HL-60 (cell line): Measurements from ENCODE around the gene STARD10.

Experiments
- DNase-seq, 2 experiments: peaks; one replicate each; pipeline ENCODE4 v3.0.0-alpha.2; 2010 to 2020; ENCODE audit warnings: low read depth in 1 of 2, low spot score in 1 of 2
- H3K27ac ChIP-seq: fragments of 250-450 bp; sonication (Bioruptor Pico); replicated peaks from 2 replicates; pipeline ENCODE4 v1.5.1; 2020; ENCODE audit warnings: mild to moderate bottlenecking, moderate library complexity
- H3K27me3 ChIP-seq: fragments of 250-450 bp; sonication (Bioruptor Pico); 2 replicates; pipeline ENCODE4 v1.5.1; 2021; ENCODE audit warnings: mild to moderate bottlenecking, moderate library complexity; ENCODE audit not compliant: insufficient read depth, poor library complexity, severe bottlenecking
- H3K4me3 ChIP-seq: replicated peaks from 2 replicates; pipeline ENCODE4 v1.5.1; 2011; ENCODE audit warnings: mild to moderate bottlenecking, control low read depth, low read length; ENCODE audit not compliant: insufficient read depth
- GABPA ChIP-seq: IDR thresholded peaks from 2 replicates; pipeline ENCODE4 v1.6.1; 2012; ENCODE audit warnings: low read depth
- POLR2AphosphoS5 ChIP-seq: IDR thresholded peaks from 2 replicates; pipeline ENCODE4 v1.6.1; 2012; ENCODE audit warnings: low read depth
- SPI1 ChIP-seq: IDR thresholded peaks from 2 replicates; pipeline ENCODE4 v1.6.1; 2012; ENCODE audit warnings: low read depth, mild to moderate bottlenecking, borderline replicate concordance
- TF ChIP-seq, protein P1 (sequence below): IDR thresholded peaks from 2 replicates; pipeline ENCODE4 v1.6.1; 2012; ENCODE audit warnings: low read depth; ENCODE audit not compliant: insufficient replicate concordance
- TF ChIP-seq, protein P2 (sequence below): IDR thresholded peaks from one replicate; pipeline ENCODE4 v1.5.1; 2011; ENCODE audit warnings: low read length, control low read depth, inconsistent platforms; ENCODE audit not compliant: insufficient read depth

Gene STARD10

DNA sequence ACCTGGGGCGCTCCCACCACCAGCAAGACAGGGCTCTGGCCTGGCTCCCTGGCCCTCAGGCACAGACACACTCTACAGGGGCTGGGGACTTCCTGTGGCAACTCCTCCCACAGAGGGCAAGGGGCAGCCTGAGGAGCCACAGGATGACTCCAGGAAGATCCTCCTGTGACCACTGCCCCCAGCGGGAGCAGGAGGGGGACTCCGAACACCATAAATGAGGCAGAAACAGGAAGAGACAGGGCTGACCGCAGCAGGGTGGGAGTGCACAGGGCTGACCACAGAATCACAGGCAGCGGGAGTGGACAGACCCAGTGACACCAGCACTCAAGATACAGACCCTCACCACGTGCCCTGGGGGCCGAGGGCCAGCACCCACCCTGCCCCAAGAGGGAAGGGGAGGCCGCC lies 52.4 kb downstream of the STARD10 start:
- DNase-seq = peak; percentile 69 to 75
- Histone ChIP-seq H3K4me3 (no peak overlapping the region), H3K27ac (peak overlapping the region; percentile 59)

DNA sequence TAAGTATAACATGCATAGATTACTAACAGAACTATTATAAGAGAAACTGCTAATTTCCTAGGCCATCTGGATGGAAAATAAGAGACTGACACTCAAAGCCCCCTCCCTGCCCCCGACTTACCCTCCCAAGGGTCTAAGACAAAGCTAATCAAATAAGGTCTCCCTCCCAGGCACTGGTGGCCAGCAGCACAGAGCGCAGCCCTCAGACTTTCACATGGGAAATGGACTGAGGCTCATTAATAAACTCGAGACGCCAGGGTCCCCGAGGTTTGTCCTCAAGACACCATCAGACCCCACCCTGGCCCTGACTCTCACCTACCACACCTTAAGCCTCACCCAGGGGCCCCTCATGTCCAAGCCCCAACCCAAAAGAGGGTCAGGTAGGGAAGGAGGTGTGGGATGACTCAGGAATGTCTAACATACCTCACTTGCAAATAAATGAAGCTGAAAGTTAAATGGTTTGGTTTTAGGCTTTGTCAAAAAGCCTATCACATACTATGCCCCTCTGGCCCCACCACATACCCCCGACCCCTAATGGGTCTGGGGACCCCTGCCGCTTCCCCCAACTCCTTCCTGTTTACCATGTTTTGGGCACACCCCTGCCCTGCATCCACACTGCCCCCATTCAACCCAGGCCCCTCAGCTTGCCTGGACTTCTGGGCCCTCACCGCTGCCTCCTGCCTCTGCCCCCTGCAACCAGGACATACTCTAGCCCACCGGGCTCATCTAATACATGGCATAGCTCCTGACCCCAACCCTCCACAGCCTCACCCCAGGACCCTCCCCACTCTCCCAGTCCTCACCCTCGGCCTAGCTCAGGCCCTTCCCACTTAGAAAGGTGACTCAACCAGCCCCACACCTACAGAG lies 53.1 kb downstream of the STARD10 start:
- Histone ChIP-seq H3K4me3 (no peak overlapping the region), H3K27me3 (no peaks in the 10 kb centered on the region), H3K27ac (peak overlapping the region; percentile 82)
- DNase-seq = no peak
- TF ChIP-seq SPI1 = no peak
- no peak for TF ChIP-seq GABPA
- TF ChIP-seq, protein P1, sequence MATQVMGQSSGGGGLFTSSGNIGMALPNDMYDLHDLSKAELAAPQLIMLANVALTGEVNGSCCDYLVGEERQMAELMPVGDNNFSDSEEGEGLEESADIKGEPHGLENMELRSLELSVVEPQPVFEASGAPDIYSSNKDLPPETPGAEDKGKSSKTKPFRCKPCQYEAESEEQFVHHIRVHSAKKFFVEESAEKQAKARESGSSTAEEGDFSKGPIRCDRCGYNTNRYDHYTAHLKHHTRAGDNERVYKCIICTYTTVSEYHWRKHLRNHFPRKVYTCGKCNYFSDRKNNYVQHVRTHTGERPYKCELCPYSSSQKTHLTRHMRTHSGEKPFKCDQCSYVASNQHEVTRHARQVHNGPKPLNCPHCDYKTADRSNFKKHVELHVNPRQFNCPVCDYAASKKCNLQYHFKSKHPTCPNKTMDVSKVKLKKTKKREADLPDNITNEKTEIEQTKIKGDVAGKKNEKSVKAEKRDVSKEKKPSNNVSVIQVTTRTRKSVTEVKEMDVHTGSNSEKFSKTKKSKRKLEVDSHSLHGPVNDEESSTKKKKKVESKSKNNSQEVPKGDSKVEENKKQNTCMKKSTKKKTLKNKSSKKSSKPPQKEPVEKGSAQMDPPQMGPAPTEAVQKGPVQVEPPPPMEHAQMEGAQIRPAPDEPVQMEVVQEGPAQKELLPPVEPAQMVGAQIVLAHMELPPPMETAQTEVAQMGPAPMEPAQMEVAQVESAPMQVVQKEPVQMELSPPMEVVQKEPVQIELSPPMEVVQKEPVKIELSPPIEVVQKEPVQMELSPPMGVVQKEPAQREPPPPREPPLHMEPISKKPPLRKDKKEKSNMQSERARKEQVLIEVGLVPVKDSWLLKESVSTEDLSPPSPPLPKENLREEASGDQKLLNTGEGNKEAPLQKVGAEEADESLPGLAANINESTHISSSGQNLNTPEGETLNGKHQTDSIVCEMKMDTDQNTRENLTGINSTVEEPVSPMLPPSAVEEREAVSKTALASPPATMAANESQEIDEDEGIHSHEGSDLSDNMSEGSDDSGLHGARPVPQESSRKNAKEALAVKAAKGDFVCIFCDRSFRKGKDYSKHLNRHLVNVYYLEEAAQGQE = no peak
- TF ChIP-seq, protein P2, sequence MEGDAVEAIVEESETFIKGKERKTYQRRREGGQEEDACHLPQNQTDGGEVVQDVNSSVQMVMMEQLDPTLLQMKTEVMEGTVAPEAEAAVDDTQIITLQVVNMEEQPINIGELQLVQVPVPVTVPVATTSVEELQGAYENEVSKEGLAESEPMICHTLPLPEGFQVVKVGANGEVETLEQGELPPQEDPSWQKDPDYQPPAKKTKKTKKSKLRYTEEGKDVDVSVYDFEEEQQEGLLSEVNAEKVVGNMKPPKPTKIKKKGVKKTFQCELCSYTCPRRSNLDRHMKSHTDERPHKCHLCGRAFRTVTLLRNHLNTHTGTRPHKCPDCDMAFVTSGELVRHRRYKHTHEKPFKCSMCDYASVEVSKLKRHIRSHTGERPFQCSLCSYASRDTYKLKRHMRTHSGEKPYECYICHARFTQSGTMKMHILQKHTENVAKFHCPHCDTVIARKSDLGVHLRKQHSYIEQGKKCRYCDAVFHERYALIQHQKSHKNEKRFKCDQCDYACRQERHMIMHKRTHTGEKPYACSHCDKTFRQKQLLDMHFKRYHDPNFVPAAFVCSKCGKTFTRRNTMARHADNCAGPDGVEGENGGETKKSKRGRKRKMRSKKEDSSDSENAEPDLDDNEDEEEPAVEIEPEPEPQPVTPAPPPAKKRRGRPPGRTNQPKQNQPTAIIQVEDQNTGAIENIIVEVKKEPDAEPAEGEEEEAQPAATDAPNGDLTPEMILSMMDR = no peak
- no peak for TF ChIP-seq POLR2AphosphoS5

More for the DNA sequence above, 52.4 kb downstream of the STARD10 start:
- H3K27me3 ChIP-seq = no peaks in the 10 kb centered on the region
- peak; percentile 93 for TF ChIP-seq POLR2AphosphoS5
- TF ChIP-seq, protein P1 = no peak
- peak; percentile 76 for TF ChIP-seq SPI1
- TF ChIP-seq GABPA = no peak
- TF ChIP-seq, protein P2 = no peak

DNA sequence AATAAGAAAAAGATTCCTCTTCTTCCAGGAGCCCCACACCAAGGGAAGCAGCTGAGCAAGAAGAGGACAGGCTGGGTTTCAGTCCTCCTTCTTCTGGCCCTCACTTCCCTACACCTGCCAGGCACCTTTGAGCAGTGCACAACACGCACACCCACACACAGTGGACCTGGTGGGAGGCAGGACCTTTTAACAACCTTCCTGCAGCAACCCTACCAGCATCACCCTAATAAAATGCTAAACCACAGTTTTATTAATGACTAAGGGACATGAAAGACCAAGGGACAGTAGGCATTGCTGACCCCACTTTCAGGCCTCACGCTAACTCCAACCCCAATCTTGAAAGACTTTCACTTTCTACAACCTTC lies 53.8 kb downstream of the STARD10 start:
- DNase-seq = no peak
- Histone ChIP-seq H3K4me3 (no peak overlapping the region), H3K27me3 (no peaks in the 10 kb centered on the region), H3K27ac (peak overlapping the region; percentile 82)
- no peak for TF ChIP-seq SPI1
- TF ChIP-seq GABPA = no peak
- TF ChIP-seq POLR2AphosphoS5 = no peak
- TF ChIP-seq, protein P1 = no peak
- TF ChIP-seq, protein P2 = no peak
